ENCODE data around the gene CRYL1.

The CRYL1 gene

DNA sequence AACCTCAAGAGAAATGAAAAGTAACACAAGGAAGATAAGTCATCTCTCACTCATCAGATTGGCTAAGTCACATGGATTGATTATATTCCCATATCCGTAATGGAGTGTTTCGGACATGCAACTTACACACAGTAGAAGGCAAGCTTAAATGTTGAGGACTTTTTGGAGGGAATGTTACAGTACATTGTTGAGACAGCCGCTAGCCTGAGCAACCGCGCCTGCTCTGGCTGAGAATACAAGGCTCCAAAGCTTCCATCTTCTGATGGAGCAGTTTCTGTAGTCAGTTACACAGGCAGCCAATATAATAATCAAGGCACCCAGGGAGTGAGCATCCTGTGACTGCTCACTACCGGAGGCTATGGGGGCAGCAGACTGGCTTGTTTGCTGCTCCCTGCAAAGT lies 1.0 kb upstream of the CRYL1 start:
- no peak for DNase-seq

DNA sequence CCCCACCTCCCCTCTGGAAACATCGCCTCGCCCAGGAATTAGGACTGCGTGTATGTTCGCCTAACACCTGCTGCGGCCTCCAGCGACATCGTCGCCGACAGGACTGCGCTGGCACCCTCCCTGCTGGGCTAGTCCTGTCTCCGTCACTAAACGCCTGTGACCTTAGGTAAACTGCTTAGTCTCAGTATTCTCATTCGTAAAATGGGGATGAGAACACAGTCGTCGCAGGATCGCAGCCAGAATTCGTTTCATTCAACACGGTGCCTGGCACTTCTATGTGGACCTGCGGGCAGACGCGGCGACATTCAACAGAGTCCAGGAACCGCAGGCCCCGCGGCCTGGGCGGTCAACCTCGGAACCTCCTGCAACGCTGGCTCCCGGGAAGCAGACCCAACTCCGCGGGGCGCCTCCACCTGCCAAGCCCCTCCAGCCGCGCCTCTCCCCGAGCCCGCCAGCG lies 485 bp downstream of the CRYL1 start:
- DNase-seq: no peak

DNA sequence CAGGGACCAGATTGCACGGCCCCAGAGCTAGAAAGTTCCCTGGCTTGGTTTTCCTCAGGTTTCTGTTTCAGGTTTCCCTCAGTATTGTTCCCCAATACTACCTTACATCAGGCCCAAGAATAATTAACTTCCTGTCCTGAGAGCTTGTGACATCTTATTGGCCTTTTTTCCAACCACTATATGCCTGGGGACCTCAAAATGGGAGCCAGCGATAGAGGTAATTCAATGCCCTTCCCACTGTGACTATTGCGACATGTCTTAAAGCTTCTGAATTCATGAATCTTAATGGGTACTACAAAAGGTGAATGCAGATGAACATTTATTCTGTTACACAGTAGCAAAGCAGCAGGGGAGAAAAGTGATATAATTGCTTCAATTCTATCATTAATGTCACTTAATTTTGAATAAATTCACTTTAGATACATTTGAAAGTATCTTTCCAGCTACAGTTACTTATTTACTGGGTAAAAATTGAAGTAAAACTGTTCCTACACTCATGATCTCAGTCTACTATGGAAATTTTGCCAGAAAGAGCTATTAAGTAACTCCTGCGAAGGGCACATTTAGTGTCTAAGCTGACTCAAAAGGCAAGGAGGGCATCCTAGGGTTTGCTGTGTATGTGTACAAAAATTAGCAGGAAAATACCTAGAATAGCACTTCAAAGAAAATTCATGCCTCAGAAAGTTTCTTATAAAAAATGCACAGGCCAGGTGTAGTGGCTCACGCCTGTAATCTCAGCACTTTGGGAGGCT lies 4.1 kb downstream of the CRYL1 start:
- no peak for DNase-seq

DNA sequence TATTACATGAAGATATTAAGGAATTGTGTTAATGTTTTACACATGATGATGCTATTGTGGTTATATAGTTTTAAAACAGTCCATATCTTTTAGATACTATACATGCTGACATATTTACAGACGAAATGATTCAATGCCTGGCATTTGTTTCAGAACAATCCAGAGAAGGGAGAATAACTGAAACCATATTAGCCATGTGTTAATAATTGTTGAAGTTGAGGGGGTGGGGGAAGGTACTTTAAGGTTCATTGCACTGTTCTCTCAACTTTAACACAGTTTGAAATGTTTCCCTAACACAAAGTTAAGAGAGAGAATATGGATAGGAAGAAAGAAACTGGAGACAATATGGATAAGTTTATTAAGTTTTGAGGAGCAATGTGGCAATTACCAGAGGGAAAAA lies 5.8 kb downstream of the CRYL1 start:
- no peak for DNase-seq

DNA sequence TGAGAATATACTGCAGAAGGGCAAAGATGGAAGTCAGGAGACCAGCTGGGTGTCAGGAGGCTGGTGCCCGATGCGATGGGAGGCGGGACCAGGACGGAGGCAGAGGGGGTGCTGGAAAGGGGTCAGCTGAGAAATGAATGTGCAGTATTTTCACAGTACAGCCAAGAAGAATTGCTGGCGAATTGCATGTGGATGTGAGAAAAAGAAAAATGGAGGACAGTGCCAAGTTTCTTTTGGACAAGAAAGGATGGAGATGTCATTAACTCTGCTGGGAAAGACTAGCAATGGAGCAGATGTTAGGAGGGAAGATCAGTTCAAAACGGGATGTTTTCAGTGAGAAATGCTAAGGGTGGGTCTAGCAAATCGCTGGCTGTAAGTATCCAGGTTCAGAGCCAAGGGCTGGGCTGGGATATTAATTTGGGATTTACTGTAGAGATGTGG lies 7.0 kb downstream of the CRYL1 start:
- no peak for DNase-seq

DNA sequence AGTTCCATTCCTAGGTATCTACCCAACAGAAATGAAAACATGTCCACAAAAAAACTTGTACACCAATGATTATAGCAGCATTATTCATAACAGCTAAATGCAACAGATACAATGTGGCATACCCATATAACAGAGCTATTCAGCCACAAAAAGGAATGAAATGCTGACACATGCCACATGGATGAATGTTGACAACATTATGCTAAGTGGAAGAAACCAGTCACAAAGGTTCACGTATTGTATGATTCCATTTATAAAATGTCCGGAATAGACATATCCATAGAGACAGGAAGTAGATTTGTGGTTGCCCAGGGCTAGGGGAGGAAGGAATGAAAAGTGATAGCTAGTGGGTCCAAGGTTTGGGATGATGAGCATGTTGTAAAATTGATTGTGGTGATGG lies 10.8 kb downstream of the CRYL1 start:
- DNase-seq: no peak

DNA sequence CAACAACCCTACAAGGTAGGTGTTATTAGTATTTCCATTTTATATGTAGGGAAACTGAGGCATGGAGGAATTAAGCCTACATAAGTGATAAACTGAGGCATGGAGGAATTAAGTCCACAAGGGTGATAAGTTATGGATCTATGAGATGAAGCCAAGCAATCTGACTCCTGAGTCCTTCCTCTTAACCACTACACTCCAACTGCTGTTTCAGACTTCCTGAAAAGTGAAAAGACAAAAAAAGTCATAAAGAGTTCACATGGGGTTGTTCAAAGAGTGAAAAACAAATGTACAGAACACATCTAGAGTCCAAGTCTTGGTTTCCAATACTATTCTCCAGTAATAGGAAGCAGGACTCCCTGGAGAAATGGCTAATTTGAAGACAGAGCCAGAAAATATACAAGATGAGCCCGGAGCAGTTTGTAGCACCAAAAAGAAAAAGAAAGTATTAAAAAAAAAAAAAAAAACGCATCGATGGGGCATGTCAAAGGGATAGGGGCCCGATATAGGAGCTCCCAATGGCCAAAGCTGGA lies 12.1 kb downstream of the CRYL1 start:
- DNase-seq: no peak

DNA sequence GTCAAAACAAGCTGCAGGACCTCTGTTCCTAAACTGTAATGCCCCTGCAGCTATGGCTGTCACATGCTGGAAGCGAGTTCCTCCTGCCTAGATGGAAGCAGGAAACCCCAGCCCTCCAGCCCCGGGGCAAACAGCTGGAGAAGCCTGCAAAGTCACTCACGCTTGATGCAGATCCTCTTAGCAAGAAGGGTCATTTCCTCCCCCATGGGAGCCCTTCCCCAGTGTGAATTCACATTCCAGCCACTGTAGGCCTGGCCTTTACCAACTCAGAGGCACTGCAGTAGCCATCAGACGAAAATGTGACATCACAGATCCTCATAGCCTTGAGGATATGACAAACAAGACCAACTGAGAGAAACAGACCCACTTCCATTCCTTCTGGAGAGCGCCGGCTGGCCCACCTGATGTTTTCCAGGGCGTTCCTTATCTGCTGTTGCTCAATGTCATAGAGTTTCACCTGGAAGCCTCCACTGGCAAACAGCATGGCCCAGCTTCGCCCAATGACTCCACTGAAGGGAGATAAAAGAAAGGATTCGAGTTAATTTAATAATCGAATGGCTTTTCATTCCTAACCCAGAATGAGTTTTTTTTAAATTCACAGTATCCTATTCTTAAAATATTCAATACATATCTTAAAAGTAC lies 13.5 kb downstream of the CRYL1 start:
- DNase-seq: no peak

DNA sequence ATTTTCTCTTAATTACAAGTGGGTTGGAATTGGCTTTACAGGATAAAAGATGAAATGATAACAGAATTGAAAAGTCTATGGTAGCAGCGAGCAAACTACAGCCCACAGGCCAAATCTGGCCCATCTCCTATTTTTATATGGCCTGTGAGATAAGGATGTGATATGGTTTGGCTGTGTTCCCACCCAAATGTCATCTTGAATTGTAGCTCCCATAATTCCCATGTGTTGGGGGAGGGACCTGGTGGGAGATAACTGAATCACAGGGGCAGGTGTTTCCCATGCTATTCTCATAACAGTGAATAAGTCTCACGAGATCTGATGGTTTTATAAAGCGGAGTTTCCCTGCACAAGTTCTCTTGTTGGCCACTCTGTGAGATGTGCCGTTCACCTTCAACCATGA lies 19.0 kb downstream of the CRYL1 start:
- no peak for DNase-seq

DNA sequence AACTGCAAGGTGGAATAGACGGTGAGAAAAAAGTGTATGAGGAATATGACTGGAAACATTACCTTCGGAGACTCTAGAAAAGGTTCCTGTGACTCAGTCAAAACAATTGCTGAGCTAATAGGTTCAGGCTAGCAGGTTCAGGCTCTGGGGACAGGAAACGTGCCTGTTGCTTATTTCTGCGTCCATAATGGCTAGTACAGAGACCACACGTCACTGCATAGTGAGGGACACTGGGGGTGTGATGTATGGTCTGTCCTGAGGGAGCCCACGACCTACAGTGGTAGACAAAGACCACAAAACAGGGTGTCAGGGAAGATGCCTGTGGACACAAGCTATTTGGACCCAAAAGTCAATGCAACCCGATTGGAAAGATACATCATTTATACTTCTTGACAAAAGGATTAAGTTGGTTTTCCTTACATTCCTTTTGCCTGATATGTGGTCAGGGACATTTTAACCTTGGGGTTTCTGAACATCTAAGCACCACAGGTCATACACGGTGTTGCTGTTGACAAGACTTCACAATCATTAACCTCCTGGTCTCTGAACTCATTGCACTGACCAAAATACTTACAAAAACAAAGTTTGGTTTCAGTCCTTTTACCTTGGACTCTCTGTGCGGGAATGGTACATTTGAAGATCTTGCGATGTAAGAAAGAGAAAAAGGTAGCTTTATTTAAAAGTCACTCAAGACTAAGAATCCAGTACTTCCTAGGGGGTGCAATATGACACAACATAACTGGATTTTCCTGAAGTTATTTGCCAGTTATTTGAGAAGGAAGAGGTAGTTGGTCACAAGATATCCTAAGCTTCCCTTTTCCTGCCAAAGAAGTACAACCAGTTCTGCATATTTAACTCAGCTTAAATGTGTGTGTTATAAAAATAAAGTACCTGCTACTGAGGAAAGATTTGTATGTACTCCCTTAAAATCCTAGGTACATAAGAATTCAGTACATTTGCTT lies 20.0 kb downstream of the CRYL1 start:
- DNase-seq: no peak

DNA sequence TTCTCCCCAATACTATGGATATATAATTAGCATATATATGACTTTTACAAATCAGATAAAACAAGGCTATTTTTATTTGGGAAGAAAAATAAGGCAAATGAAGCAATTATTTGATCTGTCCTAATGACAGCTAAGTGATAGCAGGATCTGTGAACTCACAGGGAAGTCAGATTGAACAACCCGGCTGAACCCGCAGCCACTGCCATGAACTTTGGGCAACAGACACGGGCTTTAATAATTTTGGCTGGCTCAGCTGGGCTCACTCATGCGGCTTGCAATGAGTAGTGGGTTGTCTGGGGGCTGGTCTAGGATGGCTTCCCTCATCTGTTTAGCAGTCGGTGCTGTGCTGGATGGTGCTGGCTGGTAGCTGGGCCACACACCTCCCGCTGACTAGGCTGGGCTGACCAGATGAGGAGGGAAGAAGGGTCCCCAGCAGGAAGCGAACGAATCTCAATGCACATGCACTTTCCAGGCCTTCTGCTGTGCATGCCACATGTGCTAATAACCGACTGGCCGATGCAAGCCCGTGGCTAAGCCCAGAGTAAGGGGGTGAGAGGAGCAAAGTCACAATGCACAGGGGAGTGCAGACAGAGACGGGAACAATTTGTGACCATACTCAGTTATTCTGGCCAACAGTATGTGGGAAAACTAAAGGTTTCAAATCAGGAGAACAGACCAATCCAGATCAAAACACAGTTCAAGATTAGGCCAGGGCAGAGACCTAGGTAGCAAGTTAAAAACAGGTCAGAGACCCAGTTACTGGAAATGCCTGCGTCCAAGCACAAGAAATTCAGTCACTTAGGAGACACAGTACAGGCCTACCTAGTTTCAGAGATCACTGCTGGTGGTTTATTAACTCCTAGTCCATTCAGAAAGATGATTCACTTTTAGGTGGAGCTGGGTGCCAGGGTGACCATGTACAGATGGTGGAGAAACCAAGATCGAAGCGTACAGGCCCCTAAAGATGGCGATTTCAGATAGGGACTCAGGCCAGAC lies 22.3 kb downstream of the CRYL1 start:
- DNase-seq: no peak

DNA sequence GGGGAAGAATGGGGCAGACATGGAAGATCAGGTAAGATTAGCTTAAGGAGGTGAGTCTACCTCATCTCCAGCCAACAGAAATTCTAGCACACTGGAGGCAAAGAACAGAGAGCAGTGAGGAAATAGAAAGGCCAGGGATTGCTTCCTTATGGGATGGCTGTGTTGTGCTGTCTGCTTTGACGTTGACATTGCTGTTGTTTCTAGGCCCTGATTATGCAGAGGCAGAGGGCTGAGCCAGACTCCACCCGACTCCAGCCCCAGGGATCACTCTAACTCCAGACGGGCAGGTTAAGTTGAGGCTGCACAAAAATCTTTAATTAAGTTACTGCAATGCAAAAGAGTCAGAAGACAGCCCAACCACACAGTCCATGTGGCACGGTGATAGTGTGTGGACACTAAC lies 24.1 kb downstream of the CRYL1 start:
- no peak for DNase-seq

DNA sequence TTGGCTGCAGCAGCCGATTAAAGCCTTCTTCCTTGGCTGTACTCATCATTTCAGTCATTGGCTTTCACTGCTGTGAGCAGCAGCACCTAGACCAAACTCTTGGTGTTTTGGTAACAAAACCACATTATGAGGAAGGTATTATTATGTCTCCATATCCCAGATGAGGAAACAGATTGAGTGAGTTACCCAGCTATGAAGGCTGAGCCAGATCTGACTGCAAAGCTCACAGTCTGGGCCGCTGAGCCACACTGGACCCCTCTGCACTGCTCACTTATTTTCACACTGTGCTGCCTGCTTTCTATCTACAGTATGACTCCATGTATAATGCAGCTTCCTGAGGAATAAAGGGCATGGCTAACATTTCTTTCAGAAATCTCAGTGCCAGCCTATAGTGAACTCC lies 24.5 kb downstream of the CRYL1 start:
- no peak for DNase-seq

DNA sequence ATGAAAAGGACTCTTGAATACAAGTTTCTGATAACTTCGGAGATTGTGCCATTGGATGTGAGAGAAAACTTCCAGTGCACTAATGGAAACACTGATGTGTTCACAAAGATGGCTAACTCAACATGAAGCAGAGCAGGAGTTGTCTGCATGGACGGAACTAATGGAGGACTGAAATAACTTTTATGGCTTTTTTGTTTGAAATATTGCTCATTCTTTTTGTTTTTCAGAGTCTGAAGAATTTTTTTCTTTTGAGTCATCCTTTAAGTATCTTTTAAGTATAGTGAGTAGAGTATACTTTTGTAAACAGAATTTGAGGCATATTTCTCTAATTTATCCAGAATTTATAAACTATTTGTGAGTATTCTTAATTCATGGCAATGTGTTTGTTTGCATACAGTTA lies 25.7 kb downstream of the CRYL1 start:
- no peak for DNase-seq

DNA sequence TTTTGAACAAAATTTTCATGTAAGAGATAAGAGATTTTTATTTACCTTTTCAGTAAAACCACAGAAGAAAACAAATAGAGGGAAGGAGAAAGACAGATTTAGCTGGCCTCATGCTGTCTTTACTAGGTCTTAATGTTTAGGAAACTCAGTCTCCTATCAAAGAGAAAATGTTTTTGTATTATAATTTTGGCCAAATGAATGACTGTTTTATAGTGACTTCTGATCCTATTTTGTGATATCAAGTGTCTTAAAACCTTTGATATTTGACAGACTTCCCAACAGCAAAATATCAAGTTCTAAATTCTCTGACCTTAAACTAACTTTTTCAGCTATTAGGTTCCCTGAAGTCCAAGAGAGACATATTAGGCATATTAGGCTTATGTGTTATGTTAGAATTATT lies 27.0 kb downstream of the CRYL1 start:
- no peak for DNase-seq

DNA sequence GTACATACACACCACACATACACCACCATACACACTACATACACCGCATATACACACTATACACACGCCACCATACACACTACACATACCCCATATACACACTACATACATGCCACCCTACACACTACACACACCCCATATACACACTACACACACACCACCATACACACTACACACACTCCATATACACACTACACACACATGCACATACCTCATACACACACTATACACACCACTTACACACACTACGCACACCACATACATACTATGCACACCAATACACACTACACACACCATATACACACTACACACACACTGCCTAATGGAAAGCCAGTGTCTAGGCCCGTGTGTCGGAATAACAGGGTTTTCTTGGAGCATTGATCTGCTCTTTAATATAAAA lies 27.5 kb downstream of the CRYL1 start:
- no peak for DNase-seq

DNA sequence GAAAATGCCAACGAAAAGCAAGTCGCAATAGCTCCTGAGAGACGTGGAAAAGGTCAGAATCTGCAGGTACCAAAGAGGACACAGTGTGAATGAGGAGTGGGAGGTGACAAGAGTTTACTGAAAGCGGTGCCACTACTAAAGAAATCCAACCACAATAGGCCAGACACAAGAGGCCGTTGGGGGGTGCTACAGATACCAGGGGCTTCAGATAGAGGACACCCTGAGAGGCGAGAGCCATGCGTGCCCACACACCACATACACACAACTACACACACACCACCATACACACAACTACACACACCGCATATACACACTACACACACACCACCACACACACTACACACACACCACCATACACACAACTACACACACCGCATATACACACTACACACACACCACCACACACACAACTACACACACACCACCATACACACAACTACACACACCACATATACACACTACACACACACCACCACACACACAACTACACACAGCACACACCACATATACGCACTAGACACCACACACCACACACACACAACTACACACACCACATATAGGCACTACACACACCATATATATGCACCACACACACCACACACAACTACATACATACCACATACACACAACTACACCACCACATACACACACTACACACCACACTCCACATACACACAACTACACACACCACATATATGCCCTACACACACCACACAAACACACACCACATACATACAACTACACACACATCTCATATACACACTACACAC lies 28.5 kb downstream of the CRYL1 start:
- no peak for DNase-seq

DNA sequence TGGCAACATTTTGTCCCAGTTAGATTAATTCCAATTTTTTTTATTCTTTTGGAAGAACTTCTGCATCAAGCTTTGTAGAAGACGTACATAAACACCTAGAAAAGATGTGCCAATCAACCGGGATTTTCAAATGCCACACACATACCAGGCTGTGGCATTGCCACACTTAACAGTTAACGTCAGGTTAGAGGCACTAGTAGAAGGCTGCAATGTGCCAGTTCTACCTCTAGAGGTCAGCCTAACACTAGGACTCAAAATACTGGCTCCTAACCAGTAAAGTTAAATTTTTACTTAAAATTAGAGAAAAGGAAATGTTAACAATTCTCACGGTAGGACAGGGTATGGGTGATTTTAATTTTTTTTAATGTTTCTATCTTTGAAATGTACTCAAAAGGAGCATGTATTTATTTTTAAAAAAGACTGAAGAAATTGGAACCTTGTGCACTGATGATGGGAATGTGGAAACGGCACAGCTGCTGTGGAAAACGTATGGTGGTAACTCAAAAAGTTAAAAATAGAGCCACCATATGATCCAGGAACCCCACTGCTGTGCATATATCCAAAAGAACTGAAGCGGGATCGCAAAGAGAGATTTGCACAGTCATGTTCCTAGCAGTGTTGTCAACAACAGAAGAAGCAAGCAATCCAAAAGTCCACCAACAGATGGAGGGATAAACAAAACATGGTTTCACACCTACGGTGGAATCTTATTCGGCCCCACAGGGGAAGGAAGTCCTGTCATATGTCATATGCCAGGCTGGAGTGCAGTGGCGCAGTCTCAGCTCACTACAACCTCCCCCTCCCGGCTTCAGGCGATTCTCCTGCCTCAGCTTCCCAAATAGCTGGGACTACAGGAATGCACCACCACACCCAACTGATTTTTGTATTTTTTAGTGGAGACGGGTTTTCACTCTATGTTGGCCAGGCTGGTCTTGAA lies 30.3 kb downstream of the CRYL1 start:
- no peak for DNase-seq

DNA sequence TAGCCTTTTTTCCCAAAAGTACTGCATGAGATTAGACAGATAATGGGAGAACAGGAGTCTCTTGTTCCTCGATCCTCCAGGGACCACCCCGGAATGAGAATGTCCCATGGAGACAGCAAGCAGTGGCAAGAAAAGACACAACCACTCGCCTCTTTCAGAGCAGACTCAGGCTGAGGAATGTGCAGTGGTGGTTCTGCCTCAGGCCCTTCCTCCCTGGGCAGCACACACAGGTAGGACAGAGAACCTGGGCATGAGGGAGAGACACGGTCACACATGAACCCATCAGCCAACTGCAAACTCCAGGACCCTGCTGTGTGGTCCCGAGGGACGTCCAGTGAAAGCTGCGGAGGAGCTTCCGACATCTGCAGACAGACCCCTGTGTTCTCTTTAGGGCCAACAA lies 31.0 kb downstream of the CRYL1 start:
- no peak for DNase-seq

DNA sequence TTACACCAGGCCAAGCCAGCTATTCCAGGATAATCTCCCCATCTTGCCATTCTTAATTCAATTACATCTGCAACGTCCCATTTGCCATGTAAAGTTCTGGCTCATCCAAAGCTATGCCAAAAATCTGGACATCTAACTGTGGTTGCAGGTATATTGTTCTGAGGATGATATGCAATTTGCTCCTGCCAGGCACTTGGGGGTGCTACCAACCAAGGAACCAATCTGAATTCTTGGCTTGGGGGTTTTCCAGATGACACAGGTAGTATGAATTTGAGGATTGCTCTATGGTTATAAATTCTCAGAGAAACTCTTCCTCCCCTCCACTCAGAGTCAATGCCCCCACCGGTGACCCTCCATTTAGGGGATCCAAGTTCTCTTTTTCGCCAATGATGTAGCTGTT lies 33.0 kb downstream of the CRYL1 start:
- no peak for DNase-seq
